ENCODE data around the gene TTLL5. TPM values are rescaled to one million over a fixed set of nuclear protein-coding genes. Genes with fewer than 3 reads are reported as not detected.

TTLL5 gene
- total and polyA plus RNA-seq, 2 of the 4 experiments (the other 2 are of a cell fraction), result 11.9 to 16.7 TPM

DNA sequence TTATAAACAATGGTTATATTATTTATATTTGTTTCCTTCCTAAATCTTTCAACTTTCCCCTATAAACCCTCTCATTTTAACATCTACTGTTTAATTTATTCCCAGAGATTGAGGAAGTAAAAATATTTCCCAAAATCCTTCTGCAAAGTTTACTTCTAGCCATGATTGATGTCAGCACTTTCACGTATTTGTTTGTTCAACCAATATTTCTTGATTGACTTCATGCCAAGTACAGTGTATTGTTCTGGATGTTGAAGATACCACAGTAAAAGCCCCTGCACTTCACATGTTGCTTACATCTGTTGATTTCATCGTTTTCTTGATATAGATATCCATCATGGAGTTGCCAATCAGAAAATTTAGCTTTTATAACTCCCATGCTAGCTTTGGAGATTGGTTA, 81.8 kb downstream of the TTLL5 start:
- no peaks in the 10 kb centered on the region for H3K4me1 ChIP-seq (ENCODE audit: control insufficient read depth, insufficient read depth, low read length)
- no peak overlapping the region for H3K4ac ChIP-seq (ENCODE audit: low read depth, low read length)
- no peak overlapping the region for H3K4me3 ChIP-seq (ENCODE audit: insufficient read depth, low read depth, low read length)
- no peak overlapping the region for H3K27ac ChIP-seq (ENCODE audit: insufficient read depth, low read length)
- H4K20me1 ChIP-seq (ENCODE audit: insufficient read depth, low read length), result no peaks in the 10 kb centered on the region
- H3K27me3 ChIP-seq (ENCODE audit: control insufficient read depth, insufficient read depth, low read length), result no peaks in the 10 kb centered on the region
- H2BK120ac ChIP-seq (ENCODE audit: low read depth, low read length), result no peak overlapping the region
- CTCF ChIA-PET, result no interaction called here
- H3K9me1 ChIP-seq (ENCODE audit: insufficient read depth, low read length), result no peaks in the 10 kb centered on the region
- no peak overlapping the region for H3K4me2 ChIP-seq (ENCODE audit: low read depth, low read length)
- H3K18ac ChIP-seq (ENCODE audit: low read depth, low read length), result no peak overlapping the region
- no peak overlapping the region for H3K23ac ChIP-seq (ENCODE audit: low read depth, low read length)
- no peak overlapping the region for H3K9ac ChIP-seq (ENCODE audit: low read depth, low read length)
- no peak overlapping the region for H2BK5ac ChIP-seq (ENCODE audit: low read depth, low read length, poor library complexity, severe bottlenecking)
- TF ChIP-seq CEBPB (IDR thresholded peaks at IDR 0.05; ENCODE audit: low read depth, low read length) (no peak), SMC3 (IDR thresholded peaks at IDR 0.05; ENCODE audit: low read depth, low read length) (no peak), MAFK (IDR thresholded peaks at IDR 0.05; ENCODE audit: low read depth, low read length) (no peak), RFX5 (IDR thresholded peaks at IDR 0.05; ENCODE audit: low read depth, low read length) (no peak), POLR2A (IDR thresholded peaks at IDR 0.05; ENCODE audit: low read depth, low read length) (no peak), NFE2L2 (IDR thresholded peaks at IDR 0.05; ENCODE audit: low read depth, low read length) (no peak), RAD21 (IDR thresholded peaks at IDR 0.05; ENCODE audit: low read length) (no peak), CHD1 (IDR thresholded peaks at IDR 0.05; ENCODE audit: low read depth, low read length) (no peak), BHLHE40 (IDR thresholded peaks at IDR 0.05; ENCODE audit: low read depth, low read length) (no peak), MXI1 (IDR thresholded peaks at IDR 0.05; ENCODE audit: borderline replicate concordance, low read depth, low read length) (no peak), MAZ (IDR thresholded peaks at IDR 0.05; ENCODE audit: borderline replicate concordance, low read depth, low read length) (no peak), FOS (IDR thresholded peaks at IDR 0.05; ENCODE audit: low read depth, low read length) (no peak), RCOR1 (IDR thresholded peaks at IDR 0.05; ENCODE audit: insufficient replicate concordance, low read length) (no peak)
- TF ChIP-seq, protein P1, sequence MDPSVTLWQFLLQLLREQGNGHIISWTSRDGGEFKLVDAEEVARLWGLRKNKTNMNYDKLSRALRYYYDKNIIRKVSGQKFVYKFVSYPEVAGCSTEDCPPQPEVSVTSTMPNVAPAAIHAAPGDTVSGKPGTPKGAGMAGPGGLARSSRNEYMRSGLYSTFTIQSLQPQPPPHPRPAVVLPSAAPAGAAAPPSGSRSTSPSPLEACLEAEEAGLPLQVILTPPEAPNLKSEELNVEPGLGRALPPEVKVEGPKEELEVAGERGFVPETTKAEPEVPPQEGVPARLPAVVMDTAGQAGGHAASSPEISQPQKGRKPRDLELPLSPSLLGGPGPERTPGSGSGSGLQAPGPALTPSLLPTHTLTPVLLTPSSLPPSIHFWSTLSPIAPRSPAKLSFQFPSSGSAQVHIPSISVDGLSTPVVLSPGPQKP (IDR thresholded peaks at IDR 0.05; ENCODE audit: borderline replicate concordance, low read depth, low read length), result no peak
- TF ChIP-seq, protein P2, sequence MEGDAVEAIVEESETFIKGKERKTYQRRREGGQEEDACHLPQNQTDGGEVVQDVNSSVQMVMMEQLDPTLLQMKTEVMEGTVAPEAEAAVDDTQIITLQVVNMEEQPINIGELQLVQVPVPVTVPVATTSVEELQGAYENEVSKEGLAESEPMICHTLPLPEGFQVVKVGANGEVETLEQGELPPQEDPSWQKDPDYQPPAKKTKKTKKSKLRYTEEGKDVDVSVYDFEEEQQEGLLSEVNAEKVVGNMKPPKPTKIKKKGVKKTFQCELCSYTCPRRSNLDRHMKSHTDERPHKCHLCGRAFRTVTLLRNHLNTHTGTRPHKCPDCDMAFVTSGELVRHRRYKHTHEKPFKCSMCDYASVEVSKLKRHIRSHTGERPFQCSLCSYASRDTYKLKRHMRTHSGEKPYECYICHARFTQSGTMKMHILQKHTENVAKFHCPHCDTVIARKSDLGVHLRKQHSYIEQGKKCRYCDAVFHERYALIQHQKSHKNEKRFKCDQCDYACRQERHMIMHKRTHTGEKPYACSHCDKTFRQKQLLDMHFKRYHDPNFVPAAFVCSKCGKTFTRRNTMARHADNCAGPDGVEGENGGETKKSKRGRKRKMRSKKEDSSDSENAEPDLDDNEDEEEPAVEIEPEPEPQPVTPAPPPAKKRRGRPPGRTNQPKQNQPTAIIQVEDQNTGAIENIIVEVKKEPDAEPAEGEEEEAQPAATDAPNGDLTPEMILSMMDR (conservative IDR thresholded peaks at IDR 0.05; ENCODE audit: low read depth, low read length), result no peak
- TF ChIP-seq, protein P3, sequence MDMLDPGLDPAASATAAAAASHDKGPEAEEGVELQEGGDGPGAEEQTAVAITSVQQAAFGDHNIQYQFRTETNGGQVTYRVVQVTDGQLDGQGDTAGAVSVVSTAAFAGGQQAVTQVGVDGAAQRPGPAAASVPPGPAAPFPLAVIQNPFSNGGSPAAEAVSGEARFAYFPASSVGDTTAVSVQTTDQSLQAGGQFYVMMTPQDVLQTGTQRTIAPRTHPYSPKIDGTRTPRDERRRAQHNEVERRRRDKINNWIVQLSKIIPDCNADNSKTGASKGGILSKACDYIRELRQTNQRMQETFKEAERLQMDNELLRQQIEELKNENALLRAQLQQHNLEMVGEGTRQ (IDR thresholded peaks at IDR 0.05; ENCODE audit: low read depth, low read length), result no peak
- H2AK5ac ChIP-seq (ENCODE audit: low read depth, low read length), result no peak overlapping the region
- DNase-seq (no peak), ATAC-seq (ENCODE audit: low read depth) (no peak)
- POLR2A ChIA-PET (ENCODE audit: unreplicated experiment), result no interaction called here
- peaks cover 3% of the 10 kb centered on the region; the same call in 1 of the 2 replicates for H3K36me3 ChIP-seq (ENCODE audit: control insufficient read depth, insufficient read depth, low read length)
- dilution Hi-C loops (cut with HindIII; ENCODE audit: low sequenced_read_pairs, unreplicated experiment), result no loop called here
- in situ Hi-C loops (cut with MboI; ENCODE audit: low sequenced_read_pairs), result no loop called here
- no peak overlapping the region for H4K8ac ChIP-seq (ENCODE audit: low read depth in 2 of 2, low read length in 2 of 2)
- no CpG with 5 or more reads among the region's 2 CpGs for WGBS, 2 experiments (ENCODE audit: extremely low coverage in 2 of 2, insufficient read length in 1 of 2)
- no peaks in the 10 kb centered on the region for H3K79me1 ChIP-seq (ENCODE audit: low read depth in 1 of 2, low read length in 2 of 2)
- H2BK20ac ChIP-seq (ENCODE audit: low read depth, low read length), result no peak overlapping the region
- intact Hi-C loops (cut with micrococcal nuclease), result no loop called here
- no peak overlapping the region for H2AK9ac ChIP-seq (replicated peaks; ENCODE audit: low read depth, low read length, poor library complexity)
- H4K91ac ChIP-seq (ENCODE audit: insufficient read depth, low read depth, low read length), result no peak overlapping the region
- no peak overlapping the region for H3K14ac ChIP-seq (replicated peaks; ENCODE audit: low read depth, low read length)
- H2AFZ ChIP-seq (replicated peaks; ENCODE audit: low read length, poor library complexity), result no peak overlapping the region
- H3K9me3 ChIP-seq (ENCODE audit: control insufficient read depth, insufficient read depth, low read length), result no peaks in the 10 kb centered on the region
- H3K56ac ChIP-seq (ENCODE audit: extremely low read depth, insufficient read depth, low read length), result no peak overlapping the region
- H4K5ac ChIP-seq (ENCODE audit: low read depth, low read length), result no peak overlapping the region
- no peak overlapping the region for H2BK15ac ChIP-seq (ENCODE audit: low read depth, low read length)
- BruUV-seq (replicated peaks), result no TSS peak
